HK-2 (cell line): ENCODE data around the gene NGFR.
"Not testable (repeated sequence)": the region's sequence is repeated elsewhere in the genome, so short reads cannot be mapped to it uniquely, and the experiment has no call there.

Experiments used
- DNase-seq: peaks from one replicate; pipeline ENCODE4 v3.0.0-alpha.2; 2018; ENCODE audit not compliant: unreplicated experiment

The NGFR gene

DNA sequence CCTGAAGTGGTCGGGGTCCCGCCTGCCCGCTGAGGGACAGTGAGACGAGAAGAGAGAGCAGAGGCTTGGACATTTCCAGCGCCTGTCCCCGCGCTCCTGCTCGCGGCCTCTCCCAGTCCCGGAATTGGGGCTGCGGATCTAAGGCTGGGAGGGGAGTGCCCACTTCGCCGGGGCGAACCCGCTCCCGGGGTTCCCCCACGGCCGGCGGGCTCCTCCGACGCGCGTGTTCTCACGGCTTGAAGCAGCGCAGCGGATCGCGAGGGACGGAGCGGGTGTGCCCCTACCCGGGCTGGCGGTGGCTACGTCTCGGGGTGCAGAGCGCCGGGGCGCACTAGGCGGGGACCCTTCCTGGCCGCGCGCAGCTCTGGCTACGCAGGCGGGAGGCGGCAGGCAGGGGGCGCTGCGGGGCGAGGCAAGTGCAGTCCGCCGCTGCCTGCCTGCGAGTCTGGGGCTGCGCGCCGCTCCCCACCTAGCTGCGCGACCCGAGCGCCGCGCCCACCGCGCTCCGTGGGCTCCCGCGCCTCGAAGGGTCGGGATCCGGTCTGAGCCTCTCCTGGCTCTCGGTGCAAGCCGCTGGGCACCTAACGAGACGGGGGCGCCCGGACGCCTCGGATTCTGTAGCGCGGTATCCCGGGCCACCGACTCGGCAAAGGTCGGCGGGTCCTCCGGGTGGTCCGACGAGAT, 1.2 kb downstream of the NGFR start:
- peak; percentile 55 for DNase-seq

DNA sequence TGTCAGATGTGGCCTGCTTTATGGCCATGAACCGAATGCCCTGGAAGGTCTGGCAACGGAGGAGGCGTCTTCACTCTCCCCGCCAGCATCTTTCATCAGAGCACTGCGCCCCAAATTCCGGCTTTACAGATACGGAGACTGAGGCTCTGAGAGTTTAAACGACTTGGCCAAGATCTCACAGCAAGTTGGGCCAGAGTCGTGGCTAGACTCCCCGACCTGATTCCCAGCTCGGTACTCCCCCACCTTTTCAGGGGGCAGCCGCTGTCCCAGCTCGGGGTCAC, 1.7 kb downstream of the NGFR start:
- no peak for DNase-seq

DNA sequence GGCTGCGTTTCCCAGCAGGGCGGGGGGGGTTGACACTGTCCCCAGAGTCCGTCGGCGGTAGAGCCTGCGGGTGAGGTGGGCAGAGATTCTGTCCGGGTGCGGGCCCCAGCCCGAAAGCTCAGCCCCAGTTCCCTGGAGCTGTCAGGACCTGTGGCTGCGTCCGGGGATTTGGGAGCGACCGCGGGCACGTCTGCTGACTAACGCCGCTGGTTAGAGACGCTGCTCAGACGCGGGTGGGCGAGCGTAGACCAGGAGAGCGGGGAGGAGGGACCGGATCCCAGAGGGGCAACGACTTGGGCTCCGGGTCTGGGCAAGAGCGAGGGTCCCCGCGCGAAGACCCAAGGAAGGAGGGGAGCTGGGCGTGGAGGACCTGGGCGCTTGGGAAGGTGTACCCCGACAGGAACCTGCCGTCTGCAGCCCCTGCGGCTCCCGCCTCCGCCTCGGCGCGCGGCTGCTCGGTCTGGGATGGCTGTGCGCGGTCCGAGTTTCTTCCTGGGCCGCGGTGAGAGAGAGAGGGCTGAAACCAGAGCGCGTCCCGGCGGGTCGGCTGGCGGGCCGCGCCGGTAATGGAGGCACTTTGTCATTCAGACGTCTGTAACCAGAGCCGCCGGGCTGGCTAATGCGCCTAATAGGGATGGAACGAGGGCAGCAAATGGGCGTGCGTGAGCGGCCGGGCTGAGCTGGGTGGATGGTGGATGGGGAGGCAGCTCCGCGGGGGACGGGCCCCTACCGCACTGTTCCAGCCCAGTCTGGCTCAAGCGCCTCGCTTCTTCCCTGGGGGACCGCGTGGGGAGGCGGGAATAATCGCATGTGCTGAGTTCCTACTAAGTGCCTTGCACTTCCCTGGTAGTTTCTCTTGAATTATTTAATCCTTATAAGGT, 2.3 kb downstream of the NGFR start:
- peak; percentile 23 for DNase-seq

DNA sequence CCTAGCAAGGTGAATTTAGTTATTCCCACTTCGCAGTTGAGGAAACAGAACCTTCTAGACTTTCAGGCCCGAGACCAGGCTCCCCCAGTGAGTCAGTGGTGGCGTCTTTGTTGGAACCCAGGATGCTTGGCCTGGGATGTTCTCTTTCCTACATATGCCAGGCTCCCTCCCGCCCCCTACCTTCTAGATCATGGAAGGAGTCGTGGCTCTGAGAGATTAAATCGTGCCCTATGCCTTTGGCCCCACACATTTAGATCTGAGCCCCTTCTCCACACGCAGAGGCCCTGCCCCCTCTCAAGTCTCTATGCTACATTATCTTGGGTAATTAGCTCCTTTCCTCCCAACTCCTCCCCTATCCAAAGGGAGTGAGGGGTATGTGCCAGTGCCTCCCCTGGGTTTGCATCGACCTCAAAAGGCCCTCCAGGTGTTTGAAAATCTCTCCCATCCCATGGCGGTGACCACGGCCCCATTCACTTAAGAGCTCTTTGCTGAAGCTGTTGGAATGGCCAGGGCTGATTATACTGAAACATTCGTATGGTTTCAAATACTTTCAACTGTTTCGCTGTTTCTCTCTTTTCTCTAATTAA, 3.0 kb downstream of the NGFR start:
- peak; percentile 8 for DNase-seq

DNA sequence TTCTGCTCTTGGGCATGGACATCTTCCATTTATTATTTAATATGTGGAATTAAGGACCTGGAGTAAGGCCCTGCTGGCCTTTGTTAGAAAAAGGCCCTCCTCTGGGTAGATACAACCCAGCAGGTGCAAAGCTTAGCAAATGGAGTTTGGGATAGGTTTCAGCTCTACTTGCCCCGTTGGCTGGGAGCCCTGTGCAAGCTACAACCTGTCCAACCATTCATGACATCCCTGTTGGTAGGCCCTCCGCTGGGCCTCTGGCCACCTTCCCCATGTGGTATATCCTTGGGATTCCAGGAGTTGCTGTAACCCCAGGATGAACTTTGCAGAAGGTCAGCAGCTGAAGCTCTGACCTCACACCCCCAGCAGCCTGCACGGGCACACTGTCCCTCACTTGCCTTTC, 6.4 kb downstream of the NGFR start:
- DNase-seq, result no peak

DNA sequence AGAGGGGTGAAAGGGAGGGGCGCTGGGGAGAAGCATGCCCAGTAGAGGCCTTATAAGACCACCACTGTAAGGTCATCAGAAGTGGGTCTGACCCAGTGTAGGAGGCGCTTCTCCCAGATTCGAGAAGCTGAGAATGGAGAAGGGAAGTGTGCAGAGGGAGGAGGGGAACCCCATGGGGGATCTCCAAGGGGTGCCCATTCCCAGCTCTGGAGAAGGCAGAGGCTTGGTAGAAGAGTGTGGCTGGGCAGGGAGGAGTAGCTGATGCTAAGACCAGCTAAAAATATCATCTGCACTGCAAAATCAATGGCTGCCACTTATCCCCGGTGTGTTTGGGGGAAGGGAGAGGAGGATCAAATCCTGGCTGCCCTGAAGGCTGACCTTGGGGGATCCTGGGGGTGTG, 7.2 kb downstream of the NGFR start:
- DNase-seq, result no peak

DNA sequence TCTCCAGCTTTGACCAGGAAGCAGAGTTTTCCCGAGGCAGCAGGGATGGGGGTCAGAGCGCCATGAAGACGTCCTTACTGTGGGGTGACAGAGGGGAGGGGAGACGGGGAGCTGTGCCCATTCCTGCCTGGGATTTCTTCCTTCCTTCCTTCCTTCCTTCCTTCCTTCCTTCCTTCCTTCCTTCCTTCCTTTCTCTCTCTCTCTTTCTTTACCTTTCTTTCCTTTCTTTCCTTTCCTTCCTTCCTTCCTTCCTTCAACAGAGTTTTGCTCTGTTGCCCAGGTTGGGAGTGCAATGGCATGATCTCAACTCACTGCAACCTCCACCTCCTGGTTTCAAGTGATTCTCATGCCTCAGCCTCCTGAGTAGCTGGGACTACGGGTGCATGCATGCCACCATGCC, 7.6 kb downstream of the NGFR start:
- DNase-seq, result not testable (repeated sequence)

DNA sequence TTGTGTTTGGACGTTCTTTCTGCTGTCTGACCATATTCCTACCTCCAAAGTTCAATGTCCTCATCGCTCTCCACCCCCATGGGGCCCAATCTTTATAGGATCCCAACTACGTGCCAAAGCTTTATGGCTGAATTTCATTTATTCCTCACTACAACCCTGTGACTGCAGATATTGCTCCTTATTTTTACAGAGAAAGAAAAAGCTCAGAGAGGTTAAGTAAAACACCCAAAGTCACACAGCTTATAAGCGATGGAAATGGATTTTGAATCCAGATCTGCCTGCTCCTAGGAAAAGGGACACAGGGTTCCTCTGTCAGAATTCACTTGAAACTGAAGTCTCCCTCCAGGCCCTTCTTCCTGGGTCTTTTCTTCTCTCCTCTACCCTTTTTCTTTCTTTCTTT, 9.3 kb downstream of the NGFR start:
- DNase-seq, result no peak

DNA sequence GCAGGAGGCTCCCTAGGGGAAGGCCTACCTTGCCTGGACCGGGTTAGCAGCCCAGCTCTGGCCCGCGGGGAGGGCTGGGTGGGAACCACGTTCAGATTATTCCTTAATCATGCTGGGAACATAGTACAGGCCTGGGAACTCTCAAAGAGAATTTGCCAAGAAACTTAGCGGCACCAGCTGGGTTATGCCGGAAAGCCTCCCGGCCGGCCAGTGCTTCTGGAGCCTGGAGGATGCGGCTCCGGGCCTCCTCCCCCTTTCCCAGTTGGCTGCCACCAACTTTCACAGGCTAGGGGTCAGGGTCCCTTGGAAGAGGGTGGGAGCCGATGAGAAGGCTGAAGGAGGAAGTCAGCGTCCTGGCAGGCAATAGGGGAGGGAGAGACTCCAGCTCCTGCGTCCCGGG, 10.8 kb downstream of the NGFR start:
- no peak for DNase-seq

DNA sequence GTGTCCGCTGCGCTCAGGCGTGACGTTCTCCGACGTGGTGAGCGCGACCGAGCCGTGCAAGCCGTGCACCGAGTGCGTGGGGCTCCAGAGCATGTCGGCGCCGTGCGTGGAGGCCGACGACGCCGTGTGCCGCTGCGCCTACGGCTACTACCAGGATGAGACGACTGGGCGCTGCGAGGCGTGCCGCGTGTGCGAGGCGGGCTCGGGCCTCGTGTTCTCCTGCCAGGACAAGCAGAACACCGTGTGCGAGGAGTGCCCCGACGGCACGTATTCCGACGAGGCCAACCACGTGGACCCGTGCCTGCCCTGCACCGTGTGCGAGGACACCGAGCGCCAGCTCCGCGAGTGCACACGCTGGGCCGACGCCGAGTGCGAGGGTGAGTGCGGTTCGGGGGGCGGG, 11.2 kb downstream of the NGFR start:
- no peak for DNase-seq

DNA sequence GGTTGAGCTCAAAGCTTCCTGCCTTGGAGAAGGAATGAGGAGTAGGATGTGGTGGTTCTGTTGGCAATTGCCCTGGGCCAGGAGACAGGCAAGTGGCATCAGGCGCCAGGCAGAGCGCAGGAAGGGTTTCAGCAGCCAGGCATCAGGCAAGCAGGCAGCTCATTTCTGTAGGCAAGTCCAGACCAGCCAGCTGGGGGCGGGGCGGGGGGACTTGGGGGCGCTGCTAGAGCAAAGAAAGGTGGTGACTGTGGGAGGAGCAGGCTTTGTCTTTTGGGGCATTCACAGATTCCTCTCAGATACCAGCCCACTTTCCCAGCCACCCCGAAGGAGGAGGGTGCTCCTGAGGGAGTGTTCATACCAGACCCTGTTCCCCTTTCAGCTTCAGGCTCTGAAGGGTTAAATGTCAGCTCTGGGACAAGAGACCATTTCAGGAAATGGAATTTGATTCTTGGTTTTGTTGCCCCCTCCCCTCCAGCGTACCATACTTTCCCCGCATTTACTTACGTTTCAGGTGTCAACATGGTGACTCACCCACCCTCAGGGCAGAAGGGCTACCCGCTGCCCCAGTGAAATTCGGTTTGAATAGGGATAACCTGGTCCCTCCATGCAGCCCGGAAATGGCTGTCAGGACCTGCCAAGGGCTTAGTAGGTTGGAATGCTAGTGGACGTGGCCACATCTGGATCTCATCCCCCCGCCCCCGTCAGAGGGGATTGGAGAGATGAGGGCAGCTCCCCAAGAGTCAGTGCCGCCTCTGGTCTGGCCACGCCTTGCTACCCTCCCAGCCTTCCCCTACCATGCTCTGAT, 13.2 kb downstream of the NGFR start:
- no peak for DNase-seq

DNA sequence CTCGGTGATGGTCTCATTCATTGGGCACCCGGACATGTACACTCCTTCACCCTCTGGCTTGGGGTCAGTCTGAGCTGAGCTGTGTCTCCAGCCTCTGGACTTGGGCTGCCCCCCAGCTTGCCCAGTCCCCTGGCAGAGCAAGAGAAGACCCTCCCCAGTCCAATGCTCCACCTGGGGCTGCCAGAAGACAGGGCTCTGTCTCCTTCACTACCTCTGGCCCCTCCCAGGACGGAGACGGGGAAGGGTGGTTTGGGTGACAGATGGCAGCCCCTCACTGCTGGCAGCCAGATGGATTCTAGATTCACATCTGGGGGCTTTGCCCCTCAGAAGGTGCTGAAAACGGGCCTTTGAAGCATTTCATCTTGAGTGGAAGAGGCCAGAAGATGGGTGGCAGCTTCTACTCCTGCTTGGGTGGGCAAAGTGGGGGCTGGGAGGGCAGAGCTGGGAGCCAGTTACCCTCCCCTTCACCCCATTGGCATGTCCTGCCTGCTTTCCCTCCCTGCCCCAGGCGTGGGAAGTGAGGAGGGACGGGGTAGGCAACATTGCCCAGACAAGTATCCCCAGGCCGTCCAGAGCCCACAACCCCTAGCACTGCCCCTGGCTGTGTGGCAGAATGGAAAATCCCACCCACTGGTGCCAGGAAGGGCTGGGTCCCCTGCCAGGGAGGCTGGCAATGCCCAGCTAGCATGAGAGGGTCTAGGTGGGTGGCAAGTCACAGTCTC, 13.9 kb downstream of the NGFR start:
- no peak for DNase-seq

DNA sequence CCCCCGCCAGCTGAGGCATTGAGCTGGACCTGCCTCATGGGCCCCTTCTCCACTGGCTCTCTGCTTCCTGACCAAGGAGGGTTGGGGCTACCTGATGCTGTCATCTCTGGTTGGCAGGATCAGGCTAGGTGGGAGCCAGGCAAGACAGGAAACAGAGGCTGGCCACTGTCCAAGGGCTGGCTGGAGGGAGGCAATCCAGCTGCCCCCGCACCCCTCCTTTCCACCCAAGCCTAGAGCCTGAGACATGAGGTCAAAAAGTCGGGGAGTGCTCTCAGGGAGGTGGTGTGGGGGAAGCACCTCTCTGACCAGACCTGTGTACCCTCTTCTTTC, 14.5 kb downstream of the NGFR start:
- no peak for DNase-seq

DNA sequence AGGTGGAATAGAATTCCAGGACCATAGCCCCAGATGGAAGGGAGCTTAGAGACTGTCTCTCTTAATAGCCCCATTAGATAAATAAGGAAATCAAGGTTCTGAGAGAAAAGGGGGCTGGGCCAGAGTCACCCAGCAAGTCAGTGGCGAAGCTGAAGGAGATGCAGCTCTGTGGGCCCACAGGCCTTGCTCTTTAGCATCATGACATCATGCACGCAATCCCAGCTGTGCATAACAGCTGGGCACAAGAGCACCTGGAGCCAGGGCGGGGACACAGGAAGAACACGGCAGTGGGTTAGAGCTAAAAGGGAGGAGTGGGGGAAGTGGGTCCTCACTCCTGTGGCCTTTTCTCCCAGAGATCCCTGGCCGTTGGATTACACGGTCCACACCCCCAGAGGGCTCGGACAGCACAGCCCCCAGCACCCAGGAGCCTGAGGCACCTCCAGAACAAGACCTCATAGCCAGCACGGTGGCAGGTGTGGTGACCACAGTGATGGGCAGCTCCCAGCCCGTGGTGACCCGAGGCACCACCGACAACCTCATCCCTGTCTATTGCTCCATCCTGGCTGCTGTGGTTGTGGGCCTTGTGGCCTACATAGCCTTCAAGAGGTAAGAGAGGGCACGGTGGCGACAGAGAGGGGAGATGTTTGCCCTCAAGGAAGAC, 15.1 kb downstream of the NGFR start:
- DNase-seq, result no peak

DNA sequence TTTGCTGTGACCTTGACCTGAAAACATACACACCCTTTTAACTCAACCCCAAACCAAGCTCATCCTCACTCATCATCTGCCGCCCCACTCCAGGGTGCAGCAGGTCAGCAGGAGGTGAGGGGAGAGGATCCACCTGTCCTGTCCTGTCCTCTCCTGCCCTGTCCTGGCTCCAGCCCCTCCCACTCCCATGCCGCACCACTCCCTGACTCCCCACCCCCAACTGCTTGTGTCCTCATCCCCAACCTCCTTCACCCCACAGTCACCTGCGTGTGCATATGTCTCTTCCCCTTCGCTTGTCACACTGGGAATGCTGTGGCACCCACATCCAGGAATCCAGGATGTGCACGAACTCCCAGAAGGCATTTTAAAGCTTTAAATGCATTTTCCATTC, 15.6 kb downstream of the NGFR start:
- no peak for DNase-seq

DNA sequence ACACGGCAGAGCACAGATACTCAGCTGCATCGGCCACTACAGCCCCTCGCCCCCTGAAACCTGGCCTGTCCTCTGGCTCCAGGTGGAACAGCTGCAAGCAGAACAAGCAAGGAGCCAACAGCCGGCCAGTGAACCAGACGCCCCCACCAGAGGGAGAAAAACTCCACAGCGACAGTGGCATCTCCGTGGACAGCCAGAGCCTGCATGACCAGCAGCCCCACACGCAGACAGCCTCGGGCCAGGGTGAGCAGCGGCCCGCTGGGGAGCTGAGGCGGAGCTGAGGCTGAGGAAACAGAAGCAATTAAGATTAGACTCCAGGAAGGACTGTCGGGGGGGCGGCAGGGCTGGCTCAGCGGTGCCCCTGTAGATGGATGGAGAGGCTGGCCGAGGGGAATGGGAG, 16.7 kb downstream of the NGFR start:
- DNase-seq, result no peak

DNA sequence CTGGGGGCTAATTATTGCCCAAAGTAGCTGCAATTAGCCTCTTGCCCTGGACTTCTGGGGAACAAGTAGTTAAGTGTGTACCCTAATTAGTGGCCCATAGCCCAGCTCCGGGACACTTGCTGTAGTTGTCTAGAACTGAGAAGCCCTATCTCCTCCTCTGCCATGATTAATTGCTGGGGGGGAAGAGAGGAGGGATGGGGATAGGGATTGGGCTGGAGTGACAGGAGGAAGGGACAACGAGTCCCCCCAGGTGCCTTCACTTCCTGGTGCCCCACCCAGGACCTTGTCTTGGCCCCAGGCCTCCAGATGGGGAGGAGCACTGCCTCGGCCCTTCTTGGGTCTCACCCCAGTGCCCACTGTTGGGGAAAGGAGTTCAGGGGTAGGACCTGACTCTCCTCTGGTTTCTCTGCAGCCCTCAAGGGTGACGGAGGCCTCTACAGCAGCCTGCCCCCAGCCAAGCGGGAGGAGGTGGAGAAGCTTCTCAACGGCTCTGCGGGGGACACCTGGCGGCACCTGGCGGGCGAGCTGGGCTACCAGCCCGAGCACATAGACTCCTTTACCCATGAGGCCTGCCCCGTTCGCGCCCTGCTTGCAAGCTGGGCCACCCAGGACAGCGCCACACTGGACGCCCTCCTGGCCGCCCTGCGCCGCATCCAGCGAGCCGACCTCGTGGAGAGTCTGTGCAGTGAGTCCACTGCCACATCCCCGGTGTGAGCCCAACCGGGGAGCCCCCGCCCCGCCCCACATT, 17.4 kb downstream of the NGFR start:
- no peak for DNase-seq

DNA sequence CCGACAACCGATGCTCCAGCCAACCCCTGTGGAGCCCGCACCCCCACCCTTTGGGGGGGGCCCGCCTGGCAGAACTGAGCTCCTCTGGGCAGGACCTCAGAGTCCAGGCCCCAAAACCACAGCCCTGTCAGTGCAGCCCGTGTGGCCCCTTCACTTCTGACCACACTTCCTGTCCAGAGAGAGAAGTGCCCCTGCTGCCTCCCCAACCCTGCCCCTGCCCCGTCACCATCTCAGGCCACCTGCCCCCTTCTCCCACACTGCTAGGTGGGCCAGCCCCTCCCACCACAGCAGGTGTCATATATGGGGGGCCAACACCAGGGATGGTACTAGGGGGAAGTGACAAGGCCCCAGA, 17.9 kb downstream of the NGFR start:
- no peak for DNase-seq

DNA sequence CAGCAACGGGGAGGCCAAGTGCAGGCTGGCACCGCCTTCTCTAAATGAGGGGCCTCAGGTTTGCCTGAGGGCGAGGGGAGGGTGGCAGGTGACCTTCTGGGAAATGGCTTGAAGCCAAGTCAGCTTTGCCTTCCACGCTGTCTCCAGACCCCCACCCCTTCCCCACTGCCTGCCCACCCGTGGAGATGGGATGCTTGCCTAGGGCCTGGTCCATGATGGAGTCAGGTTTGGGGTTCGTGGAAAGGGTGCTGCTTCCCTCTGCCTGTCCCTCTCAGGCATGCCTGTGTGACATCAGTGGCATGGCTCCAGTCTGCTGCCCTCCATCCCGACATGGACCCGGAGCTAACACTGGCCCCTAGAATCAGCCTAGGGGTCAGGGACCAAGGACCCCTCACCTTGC, 18.5 kb downstream of the NGFR start:
- no peak for DNase-seq

DNA sequence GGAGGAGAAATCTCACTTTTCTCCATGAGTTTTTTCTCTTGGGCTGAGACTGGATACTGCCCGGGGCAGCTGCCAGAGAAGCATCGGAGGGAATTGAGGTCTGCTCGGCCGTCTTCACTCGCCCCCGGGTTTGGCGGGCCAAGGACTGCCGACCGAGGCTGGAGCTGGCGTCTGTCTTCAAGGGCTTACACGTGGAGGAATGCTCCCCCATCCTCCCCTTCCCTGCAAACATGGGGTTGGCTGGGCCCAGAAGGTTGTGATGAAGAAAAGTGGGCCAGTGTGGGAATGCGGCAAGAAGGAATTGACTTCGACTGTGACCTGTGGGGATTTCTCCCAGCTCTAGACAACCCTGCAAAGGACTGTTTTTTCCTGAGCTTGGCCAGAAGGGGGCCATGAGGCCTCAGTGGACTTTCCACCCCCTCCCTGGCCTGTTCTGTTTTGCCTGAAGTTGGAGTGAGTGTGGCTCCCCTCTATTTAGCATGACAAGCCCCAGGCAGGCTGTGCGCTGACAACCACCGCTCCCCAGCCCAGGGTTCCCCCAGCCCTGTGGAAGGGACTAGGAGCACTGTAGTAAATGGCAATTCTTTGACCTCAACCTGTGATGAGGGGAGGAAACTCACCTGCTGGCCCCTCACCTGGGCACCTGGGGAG, 19.1 kb downstream of the NGFR start:
- DNase-seq, result no peak
